ENCODE results near the gene HOXB1. TPM values are rescaled to one million over a fixed set of nuclear protein-coding genes. Genes with fewer than 3 reads are reported as not detected.
A peak's percentile ranks its signal among the peaks of the same experiment; 100 is the strongest.

Gene HOXB1
- total and polyA plus RNA-seq, 2 experiments from 2014 or later: not detected

GRCh38 chr17:48506246-48506645 lies 24.6 kb downstream of the HOXB1 start:
- Mint-ChIP-seq H3K27ac (no peak overlapping the region), H3K4me1 (peaks cover 26% of the 10 kb centered on the region), H3K27me3 (ENCODE audit: insufficient read depth, low read depth, poor library complexity) (peaks cover 25% of the 10 kb centered on the region), H3K36me3 (ENCODE audit: low read depth) (no peaks in the 10 kb centered on the region), H3K9me3 (no peaks in the 10 kb centered on the region), H3K4me3 (no peak overlapping the region)
- Histone ChIP-seq H3K9me2 (ENCODE audit: insufficient read depth) (no peaks in the 10 kb centered on the region), H3K4me1 (ENCODE audit: insufficient read depth) (peaks cover 20% of the 10 kb centered on the region; the same call in 1 of the 2 replicates), H3K36me3 (ENCODE audit: insufficient read depth) (no peaks in the 10 kb centered on the region), H3K4me3 (no peak overlapping the region), H4K20me1 (replicated peaks; ENCODE audit: insufficient read depth) (no peaks in the 10 kb centered on the region), H3F3A (replicated peaks; ENCODE audit: low read depth) (no peaks in the 10 kb centered on the region), H2AFZ (no peak overlapping the region), H3K4me2 (no peak overlapping the region), H3K27ac (ENCODE audit: low read depth) (no peak overlapping the region), H3K79me2 (replicated peaks; ENCODE audit: insufficient read depth) (no peaks in the 10 kb centered on the region), H3K27me3 (ENCODE audit: insufficient read depth) (peaks cover 29% of the 10 kb centered on the region)
- TF ChIP-seq POLR2AphosphoS5 (IDR thresholded peaks at IDR 0.05; ENCODE audit: low read depth) (no peak), CTCF (conservative IDR thresholded peaks at IDR 0.05; ENCODE audit: low read depth in 2 of 2) (peak in 1 of 2 experiments; percentile 21; a peak in 1 of 4 replicates)
- ATAC-seq: no peak
- no peak for DNase-seq (ENCODE audit: low spot score)

DNA sequence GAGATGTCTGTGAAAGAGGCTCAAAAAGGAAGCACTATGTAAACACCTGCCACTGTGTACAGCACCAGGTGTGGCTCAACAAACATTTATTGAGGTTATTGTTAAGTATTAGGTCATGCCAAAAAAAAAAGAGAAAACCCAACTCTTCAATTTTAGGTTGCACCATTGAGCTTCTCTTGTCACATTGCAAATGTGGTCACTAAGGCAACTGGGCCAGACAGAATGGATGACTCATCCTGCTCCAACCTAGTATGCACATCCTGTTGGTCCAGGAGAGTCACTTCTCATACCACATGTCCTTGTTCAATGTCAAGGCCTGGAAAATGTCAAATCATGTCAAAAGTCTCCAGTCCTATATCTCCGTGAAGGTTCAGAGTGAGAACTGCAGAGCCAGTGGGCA lies 25.0 kb downstream of the HOXB1 start:
- H3K4me1 Mint-ChIP-seq: peaks cover 26% of the 10 kb centered on the region
- DNase-seq (ENCODE audit: low spot score): no peak
- Histone ChIP-seq H3K79me2 (replicated peaks; ENCODE audit: insufficient read depth) (no peaks in the 10 kb centered on the region), H3K4me2 (no peak overlapping the region), H3K27me3 (ENCODE audit: insufficient read depth) (peaks cover 32% of the 10 kb centered on the region), H3K27ac (ENCODE audit: low read depth) (no peak overlapping the region), H2AFZ (no peak overlapping the region), H3K4me3 (no peak overlapping the region), H3K36me3 (ENCODE audit: insufficient read depth) (no peaks in the 10 kb centered on the region), H4K20me1 (replicated peaks; ENCODE audit: insufficient read depth) (no peaks in the 10 kb centered on the region), H3F3A (replicated peaks; ENCODE audit: low read depth) (no peaks in the 10 kb centered on the region), H3K9me2 (ENCODE audit: insufficient read depth) (no peaks in the 10 kb centered on the region), H3K4me1 (ENCODE audit: insufficient read depth) (peaks cover 20% of the 10 kb centered on the region; the same call in 1 of the 2 replicates)
- H3K9me3 Mint-ChIP-seq: no peaks in the 10 kb centered on the region
- H3K27me3 Mint-ChIP-seq (ENCODE audit: insufficient read depth, low read depth, poor library complexity): peaks cover 29% of the 10 kb centered on the region
- TF ChIP-seq CREB1 (CRISPR knock-in tag; IDR thresholded peaks at IDR 0.05; ENCODE audit: low read depth) (no peak), STAT1 (IDR thresholded peaks at IDR 0.05; ENCODE audit: unreplicated experiment) (no peak), ZNF114 (CRISPR knock-in tag; IDR thresholded peaks at IDR 0.05) (no peak), POLR2AphosphoS5 (IDR thresholded peaks at IDR 0.05; ENCODE audit: low read depth) (no peak), JUNB (IDR thresholded peaks at IDR 0.05; ENCODE audit: unreplicated experiment) (no peak), ETS1 (IDR thresholded peaks at IDR 0.05) (no peak), EZH2 (IDR thresholded peaks at IDR 0.05; ENCODE audit: low read depth, unreplicated experiment) (no peak), EZH2phosphoT487 (IDR thresholded peaks at IDR 0.05; ENCODE audit: unreplicated experiment) (no peak)
- H3K27ac Mint-ChIP-seq: no peak overlapping the region
- no peak overlapping the region for H3K4me3 Mint-ChIP-seq
- ATAC-seq: no peak
- H3K36me3 Mint-ChIP-seq (ENCODE audit: low read depth): no peaks in the 10 kb centered on the region

Measured in GM23338 (cell line).